Lung (tissue), 12 donors: Measurements from ENCODE around the gene BNIP3. TPM values are rescaled to one million over a fixed set of nuclear protein-coding genes. Genes with fewer than 3 reads are reported as not detected.

Experiments used
- ATAC-seq: fragments of 200-7000 bp; cut with Tn5 transposase; one replicate; pipeline ENCODE4 v1.9.1; 2020; ENCODE audit warnings: moderate number of reproducible peaks; ENCODE audit not compliant: insufficient read depth, low FRiP score
- DNase-seq, 3 donors: peaks; one replicate each; pipeline ENCODE4 v3.0.0-alpha.2; 2013 to 2017
- H3K27ac ChIP-seq, 2 donors: one replicate each; pipeline ENCODE4 v1.5.1; 2013; ENCODE audit warnings: mild to moderate bottlenecking in 2 of 2, moderate library complexity in 2 of 2, control low read depth in 1 of 2, inconsistent platforms in 1 of 2, low read depth in 1 of 2, low read length in 1 of 2
- H3K27me3 ChIP-seq, 3 donors: one replicate each; pipeline ENCODE4 v1.5.1; 2013; ENCODE audit warnings: low read length in 2 of 3; ENCODE audit not compliant: control insufficient read depth in 3 of 3, insufficient read depth in 3 of 3
- H3K36me3 ChIP-seq, 4 donors: one replicate each; pipeline ENCODE4 v1.5.1; 2013; ENCODE audit warnings: low read length in 4 of 4, mild to moderate bottlenecking in 1 of 4, moderate library complexity in 1 of 4; ENCODE audit not compliant: control insufficient read depth in 4 of 4, insufficient read depth in 4 of 4
- H3K4me1 ChIP-seq, 5 donors: one replicate each; pipeline ENCODE4 v1.5.1; 2013; ENCODE audit warnings: low read length in 5 of 5, mild to moderate bottlenecking in 2 of 5, moderate library complexity in 1 of 5; ENCODE audit not compliant: control insufficient read depth in 5 of 5, insufficient read depth in 5 of 5
- H3K4me3 ChIP-seq: one replicate; pipeline ENCODE4 v1.5.1; 2013; ENCODE audit warnings: mild to moderate bottlenecking, control low read depth, moderate library complexity
- H3K9ac ChIP-seq, 2 donors: one replicate each; pipeline ENCODE4 v1.5.1; 2013; ENCODE audit warnings: low read length in 2 of 2, control low read depth in 1 of 2; ENCODE audit not compliant: insufficient read depth in 1 of 2
- H3K9me3 ChIP-seq, 4 donors: one replicate each; pipeline ENCODE4 v1.5.1; 2013; ENCODE audit warnings: low read length in 3 of 4, mild to moderate bottlenecking in 1 of 4, moderate library complexity in 1 of 4; ENCODE audit not compliant: control insufficient read depth in 4 of 4, insufficient read depth in 3 of 4
- WGBS, 2 donors: extraction: QIAGEN DNeasy Blood & Tissue Kit; methylation state at CpG; one replicate each; pipeline ENCODE4 v1.1.7; 2013; 5-methylcytosine and 5-hydroxymethylcytosine counted together
- polyA plus RNA-seq, 2 donors: library from polyadenylated mRNA; stranded (reverse); fragments of 200-250 nt; gene quantifications; one replicate each; pipeline ENCODE4 v1.2.1, GENCODE V29; 2013
- total RNA-seq, 2 donors: library from RNA; depleted of rRNA in 1 of 2; stranded (reverse); fragments of >200 nt in 1 of 2; gene quantifications; one replicate each; pipeline ENCODE4 v1.2.1, GENCODE V29; 2014 to 2021
- TF ChIP-seq, protein P1 (sequence below): IDR thresholded peaks from 2 replicates; pipeline ENCODE4 v1.5.1; 2012; ENCODE audit warnings: mild to moderate bottlenecking; ENCODE audit errors: control extremely low read depth, extremely low read depth
- donor health status: control.
- donor health status: control.
- donor health status: Bipolar disorder and iron deficiency.
- donor health status: healthy.
- donor health status: DM: yes; HTN: yes; CAD: no.

The BNIP3 gene
- total and polyA plus RNA-seq, 4 donors: 20.4 to 38.4 (median 30.8) TPM

- DNase-seq (no peak), ATAC-seq (no peak)
- Histone ChIP-seq H3K9ac (no peak overlapping the region), H3K27me3 (no peaks in the 10 kb centered on the region), H3K27ac (no peak overlapping the region), H3K4me1 (peaks cover 5 to 25% (median 16%) of the 10 kb centered on the region in 5 donors), H3K36me3 (peaks cover 0 to 8% (median 3%) of the 10 kb centered on the region in 4 donors), H3K9me3 (no peaks in the 10 kb centered on the region), H3K4me3 (no peak overlapping the region)
- TF ChIP-seq, protein P1, sequence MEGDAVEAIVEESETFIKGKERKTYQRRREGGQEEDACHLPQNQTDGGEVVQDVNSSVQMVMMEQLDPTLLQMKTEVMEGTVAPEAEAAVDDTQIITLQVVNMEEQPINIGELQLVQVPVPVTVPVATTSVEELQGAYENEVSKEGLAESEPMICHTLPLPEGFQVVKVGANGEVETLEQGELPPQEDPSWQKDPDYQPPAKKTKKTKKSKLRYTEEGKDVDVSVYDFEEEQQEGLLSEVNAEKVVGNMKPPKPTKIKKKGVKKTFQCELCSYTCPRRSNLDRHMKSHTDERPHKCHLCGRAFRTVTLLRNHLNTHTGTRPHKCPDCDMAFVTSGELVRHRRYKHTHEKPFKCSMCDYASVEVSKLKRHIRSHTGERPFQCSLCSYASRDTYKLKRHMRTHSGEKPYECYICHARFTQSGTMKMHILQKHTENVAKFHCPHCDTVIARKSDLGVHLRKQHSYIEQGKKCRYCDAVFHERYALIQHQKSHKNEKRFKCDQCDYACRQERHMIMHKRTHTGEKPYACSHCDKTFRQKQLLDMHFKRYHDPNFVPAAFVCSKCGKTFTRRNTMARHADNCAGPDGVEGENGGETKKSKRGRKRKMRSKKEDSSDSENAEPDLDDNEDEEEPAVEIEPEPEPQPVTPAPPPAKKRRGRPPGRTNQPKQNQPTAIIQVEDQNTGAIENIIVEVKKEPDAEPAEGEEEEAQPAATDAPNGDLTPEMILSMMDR: no peak
- 88 to 92% methylated on average over 13 of the region's 13 CpGs for WGBS, 2 donors
Measured at GRCh38 chr10:131977323-131978096, 4.2 kb downstream of the BNIP3 start.

DNA sequence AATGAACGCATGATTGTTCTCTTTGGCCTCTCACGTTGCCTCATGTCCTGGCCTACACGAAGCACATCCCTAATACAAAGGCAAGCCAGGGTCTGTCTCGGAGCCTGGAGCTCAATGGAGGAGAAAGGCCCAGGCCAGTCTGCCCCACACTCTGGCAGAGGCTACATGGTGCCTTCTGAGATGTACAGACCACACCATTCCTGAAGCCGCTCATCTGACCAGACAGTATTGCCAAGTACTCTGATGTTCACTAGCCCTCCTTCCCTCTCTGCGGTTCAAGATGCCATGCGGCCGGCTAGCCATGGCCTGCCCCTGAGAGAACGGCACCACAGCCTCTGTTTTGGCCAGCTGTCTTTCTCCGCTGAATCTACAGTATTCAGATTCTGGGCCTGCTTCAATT lies 5.9 kb downstream of the BNIP3 start:
- no peak overlapping the region for H3K9ac ChIP-seq
- no peaks in the 10 kb centered on the region for H3K27me3 ChIP-seq
- TF ChIP-seq, protein P1: no peak
- peaks cover 0 to 12% (median 9%) of the 10 kb centered on the region in 4 donors for H3K36me3 ChIP-seq
- no peaks in the 10 kb centered on the region for H3K9me3 ChIP-seq
- no peak overlapping the region for H3K27ac ChIP-seq
- no peak overlapping the region for H3K4me3 ChIP-seq
- H3K4me1 ChIP-seq: peaks cover 5 to 20% (median 18%) of the 10 kb centered on the region in 5 donors
- 96 to 97% methylated on average over 10 of the region's 10 CpGs for WGBS, 2 donors
- DNase-seq (no peak), ATAC-seq (no peak)

DNA sequence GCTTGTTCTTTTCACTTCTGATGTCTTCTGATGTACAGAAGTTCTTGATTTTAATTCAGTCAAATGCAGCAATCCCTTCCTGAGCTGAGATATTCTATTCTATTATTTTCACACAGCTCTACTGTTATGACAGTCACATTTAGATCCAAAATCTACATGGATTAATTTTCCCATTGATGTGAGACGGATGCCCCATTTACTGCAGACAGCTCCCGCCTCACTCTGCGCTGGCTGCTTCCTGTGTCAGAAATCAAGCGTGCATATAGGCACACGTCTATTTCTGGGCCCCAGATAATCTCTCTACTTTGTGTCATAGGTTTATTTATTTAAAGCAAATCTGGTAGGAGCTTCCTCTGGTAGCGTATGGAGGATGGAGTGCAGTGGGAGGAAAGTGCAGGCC lies 6.7 kb downstream of the BNIP3 start:
- no peaks in the 10 kb centered on the region for H3K9me3 ChIP-seq
- DNase-seq (no peak), ATAC-seq (no peak)
- no peak overlapping the region for H3K9ac ChIP-seq
- no peak overlapping the region for H3K4me3 ChIP-seq
- WGBS, 2 donors: 75 to 80% methylated on average over 6 of the region's 6 CpGs
- TF ChIP-seq, protein P1: no peak
- peaks cover 0 to 17% (median 12%) of the 10 kb centered on the region in 4 donors for H3K36me3 ChIP-seq
- peaks cover 5 to 19% (median 13%) of the 10 kb centered on the region in 5 donors for H3K4me1 ChIP-seq
- H3K27ac ChIP-seq: no peak overlapping the region
- no peaks in the 10 kb centered on the region for H3K27me3 ChIP-seq
